ENCODE data around the gene FAM32A. TPM values are rescaled to one million over a fixed set of nuclear protein-coding genes. Genes with fewer than 3 reads are reported as not detected.

FAM32A gene
- total and polyA plus RNA-seq, 10 of the 15 experiments (the other 5 are each of a cell fraction or from before 2014, with no cell fraction given), result 33.3 to 116 (median 71.9) TPM

- ChIA-PET SMC1A (ENCODE audit: uncharacterized antibody, unreplicated experiment) (interaction anchor here (0.7 to 9.6 kb wide), 20 partner anchors 8 to 474 kb away, joined by 3 to 135 read pairs (median 5); partner anchors contain the start of genes AP1M1, CIB3, FAM32A and RAB8A), RAD21 (ENCODE audit: unreplicated experiment) (interaction anchor here (0.9 to 4.0 kb wide), 19 partner anchors 7 to 68 kb away, joined by 3 to 80 read pairs (median 5); partner anchors contain the start of genes AP1M1, FAM32A, RAB8A and TPM4), CTCF (interaction anchor here (0.7 to 8.2 kb wide), 15 partner anchors 9 to 444 kb away, joined by 3 to 111 read pairs (median 6); partner anchors contain the start of genes FAM32A, RAB8A and TPM4), POLR2A (interaction anchor here (0.6 to 7.2 kb wide), 20 partner anchors 9 to 1762 kb away, joined by 3 to 174 read pairs (median 4); partner anchors contain the start of genes ADGRE5, CIB3, FAM32A and RAB8A)
- peak; percentile 90 for DNase-seq (ENCODE audit: low read depth, low spot score)
- no peak for FAIRE-seq
- no peaks in the 10 kb centered on the region; the same call in 2 of the 3 replicates for H3K9me3 ChIP-seq (replicated peaks; ENCODE audit: control insufficient read depth, insufficient read depth, low read length)
- H3K4me2 ChIP-seq (ENCODE audit: control insufficient read depth, insufficient read depth), result peak within 1 kb of the TSS; percentile 84
- peak within 1 kb of the TSS; percentile 98 for H3K9ac ChIP-seq (ENCODE audit: control insufficient read depth, insufficient read depth, low read length)
- H3K27ac ChIP-seq (ENCODE audit: control insufficient read depth, insufficient read depth), result peak within 1 kb of the TSS; percentile 99
- peaks cover 6% of the 10 kb centered on the region for H4K20me1 ChIP-seq (ENCODE audit: control insufficient read depth, insufficient read depth)
- intact Hi-C loops (cut with micrococcal nuclease; ENCODE audit: unreplicated experiment), result loop anchor here (1.0 to 5.0 kb wide), 2 partner anchors 25 to 444 kb away; no protein-coding TSS in a partner anchor
- BruUV-seq (replicated peaks), result TSS peak; percentile 86
- H3K4me3 ChIP-seq, result peak within 1 kb of the TSS; percentile 92
- peaks cover 52% of the 10 kb centered on the region for H3K79me2 ChIP-seq (ENCODE audit: control insufficient read depth, insufficient read depth, low read length)
- WGBS (ENCODE audit: insufficient coverage, insufficient replicate concordance, low lambda C conversion rate, missing lambda C conversion rate), result under 1% methylated on average over 13 of the region's 13 CpGs
- H2AFZ ChIP-seq (ENCODE audit: control insufficient read depth, low read depth, low read length), result no peak within 1 kb of the TSS
- in situ Hi-C loops (cut with MboI), result no loop called here
- peak; percentile 70 for ATAC-seq
- peaks cover 0 to 2% of the 10 kb centered on the region in 2 experiments; a peak in 2 of 4 replicates for H3K36me3 ChIP-seq (ENCODE audit: control insufficient read depth in 2 of 2, insufficient read depth in 2 of 2, low read length in 1 of 2)
- peaks cover 37% of the 10 kb centered on the region for H3K4me1 ChIP-seq (ENCODE audit: control insufficient read depth, insufficient read depth, low read length)
- no peaks in the 10 kb centered on the region for H3K27me3 ChIP-seq (replicated peaks in 1 of 2; ENCODE audit: control insufficient read depth in 2 of 2, insufficient read depth in 2 of 2, low read length in 1 of 2)
- TF ChIP-seq USF2 (IDR thresholded peaks at IDR 0.05; ENCODE audit: borderline replicate concordance, low read depth, low read length), result no peak
- peak; percentile 53; the same call in 1 of the 2 replicates for TF ChIP-seq PML (IDR thresholded peaks at IDR 0.05; ENCODE audit: low read length)
- TF ChIP-seq MTA2 (IDR thresholded peaks at IDR 0.05; ENCODE audit: low read depth), result 0 out of 2 replicates have a peak, but pooled peaks have one; percentile 6
- no peak for TF ChIP-seq ATF2 (IDR thresholded peaks at IDR 0.05; ENCODE audit: low read length)
- TF ChIP-seq CBX5 (IDR thresholded peaks at IDR 0.05; ENCODE audit: low read depth), result no peak
- TF ChIP-seq FOS (IDR thresholded peaks at IDR 0.05; ENCODE audit: borderline replicate concordance, extremely low read depth, insufficient read length), result no peak
- TF ChIP-seq CBFB (IDR thresholded peaks at IDR 0.05; ENCODE audit: low read depth), result peak; percentile 57
- no peak; the same call in 1 of the 2 replicates for TF ChIP-seq TARDBP (IDR thresholded peaks at IDR 0.05; ENCODE audit: borderline replicate concordance)
- TF ChIP-seq TCF7 (IDR thresholded peaks at IDR 0.05; ENCODE audit: borderline replicate concordance), result no peak
- no peak; the same call in 1 of the 2 replicates for TF ChIP-seq CHD1 (IDR thresholded peaks at IDR 0.05; ENCODE audit: low read depth, low read length)
- no peak; the same call in 1 of the 2 replicates for TF ChIP-seq CHD2 (IDR thresholded peaks at IDR 0.05; ENCODE audit: borderline replicate concordance, low read depth, low read length)
- no peak for TF ChIP-seq NR2C2 (IDR thresholded peaks at IDR 0.05; ENCODE audit: borderline replicate concordance, control insufficient read depth, insufficient read length, low read depth)
- TF ChIP-seq MAX (IDR thresholded peaks at IDR 0.05; ENCODE audit: low read depth, low read length), result peak; percentile 54; the same call in 1 of the 2 replicates
- TF ChIP-seq MYC (IDR thresholded peaks at IDR 0.05; ENCODE audit: insufficient read depth, insufficient read length, insufficient replicate concordance, low read length, severe bottlenecking), result peak; percentile 24
- TF ChIP-seq SIN3A (IDR thresholded peaks at IDR 0.05; ENCODE audit: low read depth, low read length), result no peak
- no peak for TF ChIP-seq RAD51 (IDR thresholded peaks at IDR 0.05)
- TF ChIP-seq TBL1XR1 (IDR thresholded peaks at IDR 0.05; ENCODE audit: low read depth, low read length), result no peak
- TF ChIP-seq NRF1 (conservative IDR thresholded peaks at IDR 0.05; ENCODE audit: low read depth, low read length), result no peak
- TF ChIP-seq ZNF24 (IDR thresholded peaks at IDR 0.05), result no peak
- TF ChIP-seq FOXK2 (IDR thresholded peaks at IDR 0.05), result no peak
Observed at GRCh38 chr19:16143399-16144215, 41.6 kb upstream of the FAM32A start, which contains the start of gene HSH2D. TSS of gene HSH2D (plus strand) at chr19:16143685. CDS start at chr19:16148751, 5,066 bp downstream.
